HG03039 (cell line): Measurements from ENCODE around the gene GRB10.
"Not testable (repeated sequence)": the region's sequence is repeated elsewhere in the genome, so short reads cannot be mapped to it uniquely, and the experiment has no call there.

Experiments
- ATAC-seq: cut with Tn5 transposase; IDR thresholded peaks from one replicate; pipeline ENCODE4 v1.9.1; 2021; ENCODE audit warnings: mild to moderate bottlenecking, moderate library complexity; ENCODE audit not compliant: unreplicated experiment

GRB10 gene

GRCh38 chr7:50745336-50745735 lies 37.4 kb downstream of the GRB10 start:
- no peak for ATAC-seq

GRCh38 chr7:50743893-50744292 lies 38.8 kb downstream of the GRB10 start:
- ATAC-seq, result no peak

GRCh38 chr7:50743016-50743415 lies 39.7 kb downstream of the GRB10 start:
- ATAC-seq, result no peak

GRCh38 chr7:50742401-50742800 lies 40.3 kb downstream of the GRB10 start:
- ATAC-seq, result no peak

- no peak for ATAC-seq
Observed at GRCh38 chr7:50739744-50740435, 42.8 kb downstream of the GRB10 start.

GRCh38 chr7:50738932-50739331 lies 43.8 kb downstream of the GRB10 start:
- no peak for ATAC-seq

GRCh38 chr7:50735836-50736235 lies 46.9 kb downstream of the GRB10 start:
- not testable (repeated sequence) for ATAC-seq

- no peak for ATAC-seq
Observed at GRCh38 chr7:50735333-50735732, 47.4 kb downstream of the GRB10 start.

GRCh38 chr7:50734246-50734645 lies 48.5 kb downstream of the GRB10 start:
- ATAC-seq, result no peak

- ATAC-seq, result no peak
Observed at GRCh38 chr7:50733552-50733951, 49.1 kb downstream of the GRB10 start.

GRCh38 chr7:50731703-50732582 lies 50.8 kb downstream of the GRB10 start:
- ATAC-seq, result no peak

GRCh38 chr7:50730446-50731400 lies 52.0 kb downstream of the GRB10 start:
- ATAC-seq, result no peak

- no peak for ATAC-seq
Observed at GRCh38 chr7:50729962-50730361, 52.7 kb downstream of the GRB10 start.

GRCh38 chr7:50728184-50728583 lies 54.5 kb downstream of the GRB10 start:
- ATAC-seq, result no peak

- no peak for ATAC-seq
Observed at GRCh38 chr7:50727711-50728110, 55.0 kb downstream of the GRB10 start.

- ATAC-seq, result no peak
Observed at GRCh38 chr7:50727072-50727471, 55.6 kb downstream of the GRB10 start.

GRCh38 chr7:50725774-50726173 lies 56.9 kb downstream of the GRB10 start:
- no peak for ATAC-seq

GRCh38 chr7:50724526-50725520 lies 57.9 kb downstream of the GRB10 start:
- ATAC-seq, result no peak

- ATAC-seq, result no peak
Observed at GRCh38 chr7:50723888-50724287, 58.8 kb downstream of the GRB10 start.

- ATAC-seq, result no peak
Observed at GRCh38 chr7:50723173-50723572, 59.5 kb downstream of the GRB10 start.
